ENCODE measurements around the gene PAAF1. TPM values are rescaled to one million over a fixed set of nuclear protein-coding genes. Genes with fewer than 3 reads are reported as not detected.

The PAAF1 gene
- total and polyA plus RNA-seq, 4 donors: 10.2 to 23.3 (median 13.9) TPM

GRCh38 chr11:73860202-73860601 is 16.6 kb upstream of the PAAF1 start:
- no peak for DNase-seq
- no peak overlapping the region for H3K4me3 ChIP-seq
- WGBS, 2 donors: 71 to 79% methylated on average over 2 of the region's 2 CpGs
- no peaks in the 10 kb centered on the region for H3K9me3 ChIP-seq (ENCODE audit: control insufficient read depth in 4 of 4, insufficient read depth in 3 of 4, low read length in 3 of 4)
- no peak overlapping the region for H3K27ac ChIP-seq (ENCODE audit: low read depth in 1 of 2, low read length in 1 of 2)
- no peak for ATAC-seq (ENCODE audit: insufficient read depth, low FRiP score)
- TF ChIP-seq CTCF (IDR thresholded peaks at IDR 0.05; ENCODE audit: control extremely low read depth, extremely low read depth): no peak
- no peaks in the 10 kb centered on the region for H3K4me1 ChIP-seq (ENCODE audit: control insufficient read depth in 5 of 5, insufficient read depth in 5 of 5, low read length in 5 of 5)
- no peak overlapping the region for H3K9ac ChIP-seq (ENCODE audit: insufficient read depth in 1 of 2, low read length in 2 of 2)
- H3K36me3 ChIP-seq (ENCODE audit: control insufficient read depth in 4 of 4, insufficient read depth in 4 of 4, low read length in 4 of 4): peaks cover 0 to 14% (median 10%) of the 10 kb centered on the region in 4 donors
- no peaks in the 10 kb centered on the region for H3K27me3 ChIP-seq (ENCODE audit: control insufficient read depth in 3 of 3, insufficient read depth in 3 of 3, low read length in 2 of 3)

GRCh38 chr11:73862986-73863385 is 13.8 kb upstream of the PAAF1 start:
- DNase-seq: no peak
- Histone ChIP-seq H3K27me3 (ENCODE audit: control insufficient read depth in 3 of 3, insufficient read depth in 3 of 3, low read length in 2 of 3) (no peaks in the 10 kb centered on the region), H3K36me3 (ENCODE audit: control insufficient read depth in 4 of 4, insufficient read depth in 4 of 4, low read length in 4 of 4) (peaks cover 0 to 14% (median 10%) of the 10 kb centered on the region in 4 donors), H3K9ac (ENCODE audit: insufficient read depth in 1 of 2, low read length in 2 of 2) (no peak overlapping the region), H3K27ac (ENCODE audit: low read depth in 1 of 2, low read length in 1 of 2) (no peak overlapping the region), H3K4me3 (no peak overlapping the region), H3K9me3 (ENCODE audit: control insufficient read depth in 4 of 4, insufficient read depth in 3 of 4, low read length in 3 of 4) (no peaks in the 10 kb centered on the region), H3K4me1 (ENCODE audit: control insufficient read depth in 5 of 5, insufficient read depth in 5 of 5, low read length in 5 of 5) (no peaks in the 10 kb centered on the region)
- 71 to 72% methylated on average over 4 of the region's 4 CpGs for WGBS, 2 donors
- no peak for ATAC-seq (ENCODE audit: insufficient read depth, low FRiP score)
- no peak for TF ChIP-seq CTCF (IDR thresholded peaks at IDR 0.05; ENCODE audit: control extremely low read depth, extremely low read depth)

GRCh38 chr11:73866095-73866579 is 10.7 kb upstream of the PAAF1 start:
- Histone ChIP-seq H3K4me3 (no peak overlapping the region), H3K4me1 (ENCODE audit: control insufficient read depth in 5 of 5, insufficient read depth in 5 of 5, low read length in 5 of 5) (peaks cover 0 to 2% (median 0%) of the 10 kb centered on the region in 5 donors), H3K27me3 (ENCODE audit: control insufficient read depth in 3 of 3, insufficient read depth in 3 of 3, low read length in 2 of 3) (no peaks in the 10 kb centered on the region), H3K9ac (ENCODE audit: insufficient read depth in 1 of 2, low read length in 2 of 2) (no peak overlapping the region), H3K9me3 (ENCODE audit: control insufficient read depth in 4 of 4, insufficient read depth in 3 of 4, low read length in 3 of 4) (no peaks in the 10 kb centered on the region), H3K27ac (ENCODE audit: low read depth in 1 of 2, low read length in 1 of 2) (peak overlapping the region in 1 of 2 donors; percentile 66), H3K36me3 (ENCODE audit: control insufficient read depth in 4 of 4, insufficient read depth in 4 of 4, low read length in 4 of 4) (peaks cover 0 to 9% (median 8%) of the 10 kb centered on the region in 4 donors)
- TF ChIP-seq CTCF (IDR thresholded peaks at IDR 0.05; ENCODE audit: control extremely low read depth, extremely low read depth): no peak
- 90 to 98% methylated on average over 5 of the region's 5 CpGs for WGBS, 2 donors
- ATAC-seq (ENCODE audit: insufficient read depth, low FRiP score) (no peak), DNase-seq (peak in 1 of 3 donors; percentile 16)

GRCh38 chr11:73866586-73866996 is 10.2 kb upstream of the PAAF1 start:
- Histone ChIP-seq H3K4me1 (ENCODE audit: control insufficient read depth in 5 of 5, insufficient read depth in 5 of 5, low read length in 5 of 5) (peaks cover 0 to 2% (median 0%) of the 10 kb centered on the region in 5 donors), H3K36me3 (ENCODE audit: control insufficient read depth in 4 of 4, insufficient read depth in 4 of 4, low read length in 4 of 4) (peaks cover 2 to 12% (median 9%) of the 10 kb centered on the region in 4 donors), H3K9ac (ENCODE audit: insufficient read depth in 1 of 2, low read length in 2 of 2) (no peak overlapping the region), H3K9me3 (ENCODE audit: control insufficient read depth in 4 of 4, insufficient read depth in 3 of 4, low read length in 3 of 4) (no peaks in the 10 kb centered on the region), H3K27ac (ENCODE audit: low read depth in 1 of 2, low read length in 1 of 2) (peak overlapping the region in 1 of 2 donors; percentile 83), H3K27me3 (ENCODE audit: control insufficient read depth in 3 of 3, insufficient read depth in 3 of 3, low read length in 2 of 3) (no peaks in the 10 kb centered on the region), H3K4me3 (no peak overlapping the region)
- ATAC-seq (ENCODE audit: insufficient read depth, low FRiP score) (peak; percentile 30), DNase-seq (peak in 1 of 3 donors; percentile 3)
- TF ChIP-seq CTCF (IDR thresholded peaks at IDR 0.05; ENCODE audit: control extremely low read depth, extremely low read depth): no peak
- 67 to 79% methylated on average over 2 of the region's 2 CpGs for WGBS, 2 donors

Data from lung (tissue), 12 donors.